HG02588 (cell line): ENCODE results near the gene ACBD7.

ENCODE experiments used
- ATAC-seq: cut with Tn5 transposase; IDR thresholded peaks from one replicate; pipeline ENCODE4 v1.9.1; 2021; ENCODE audit warnings: mild to moderate bottlenecking, moderate library complexity; ENCODE audit not compliant: unreplicated experiment

The ACBD7 gene

GRCh38 chr10:15088428-15089261, at the start of gene ACBD7:
ACBD7 (minus strand) TSS chr10:15088776; CDS start chr10:15088728, 48 bp downstream.
- ATAC-seq, result peak; percentile 100

GRCh38 chr10:15137636-15138035, 49.1 kb upstream of the ACBD7 start:
- ATAC-seq, result no peak

DNA sequence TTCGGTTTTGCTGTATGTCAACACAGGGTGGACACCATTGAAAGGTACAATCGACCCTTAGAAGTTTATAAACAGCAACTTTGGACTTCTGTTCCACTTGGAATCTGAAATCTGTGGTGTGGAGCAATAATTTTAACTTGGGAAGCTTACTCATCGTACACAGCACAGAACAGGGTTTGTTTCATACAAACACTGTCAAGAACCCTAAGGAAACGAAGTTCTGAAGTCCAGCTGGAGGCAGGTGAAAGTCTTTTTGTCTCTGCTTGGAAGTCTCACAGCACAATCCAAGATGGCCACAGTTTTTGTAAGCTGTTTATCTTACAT, 48.4 kb upstream of the ACBD7 start:
- ATAC-seq, result no peak

DNA sequence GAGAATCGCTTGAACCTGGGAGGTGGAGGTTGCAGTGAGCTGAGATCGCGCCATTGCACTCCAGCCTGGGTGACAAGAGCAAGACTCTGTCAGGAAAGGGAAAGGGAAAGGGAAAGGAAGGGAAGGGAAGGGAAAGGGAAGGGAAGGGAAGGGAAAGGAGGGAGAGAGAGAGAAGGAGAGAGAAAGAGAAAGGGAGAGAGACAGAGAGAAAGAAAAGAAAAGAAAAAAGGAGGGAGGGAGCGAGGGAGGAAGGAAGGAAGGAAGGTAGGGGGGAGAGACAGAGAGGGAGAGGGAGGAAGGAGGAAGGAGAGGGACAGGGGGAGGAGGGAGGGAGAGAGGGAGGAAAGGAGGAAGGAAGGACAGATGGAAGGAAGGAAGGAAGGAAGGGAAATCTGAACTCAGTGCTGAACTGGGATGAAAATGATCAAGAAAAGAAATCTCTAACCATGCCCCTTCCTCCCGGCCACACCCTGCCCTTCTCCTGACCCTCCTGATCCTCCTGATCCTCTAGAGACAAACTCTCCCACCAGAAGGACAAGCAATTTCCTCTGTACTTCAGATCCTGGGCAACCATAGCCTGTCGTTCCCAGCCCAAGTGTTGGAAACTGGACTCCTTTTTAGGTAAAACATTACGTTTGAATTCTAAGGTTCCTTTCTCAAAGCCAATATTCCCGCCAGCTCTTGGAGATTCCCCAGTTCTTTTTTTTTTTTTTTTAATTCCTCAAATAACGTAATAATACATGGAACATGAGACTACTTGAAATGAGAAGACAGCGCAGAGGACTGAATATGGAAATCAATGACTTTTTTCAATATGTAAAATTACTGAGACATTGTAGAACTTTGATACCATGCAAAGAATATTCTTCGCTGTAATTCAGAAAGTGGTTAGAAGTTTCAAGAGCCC, 47.8 kb upstream of the ACBD7 start:
- no peak for ATAC-seq

DNA sequence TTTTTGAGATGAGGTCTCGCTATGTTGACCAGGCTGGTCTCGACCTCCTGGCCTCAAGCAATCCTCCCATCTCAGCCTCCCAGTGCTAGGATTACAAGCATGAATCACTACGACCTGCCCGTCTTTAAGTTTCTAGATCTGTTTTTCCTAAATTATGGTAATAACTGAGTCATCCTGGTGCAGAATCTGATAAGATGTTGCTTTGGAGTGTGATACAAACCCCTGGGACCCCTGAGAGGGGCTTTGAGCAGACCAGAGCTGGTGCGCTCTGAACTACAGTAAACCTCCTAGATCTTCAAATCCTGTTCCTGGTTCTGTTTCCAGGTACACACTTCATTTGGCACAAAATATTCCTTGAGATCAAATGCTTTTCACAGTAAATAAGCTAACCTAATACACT, 42.8 kb upstream of the ACBD7 start:
- ATAC-seq, result no peak

DNA sequence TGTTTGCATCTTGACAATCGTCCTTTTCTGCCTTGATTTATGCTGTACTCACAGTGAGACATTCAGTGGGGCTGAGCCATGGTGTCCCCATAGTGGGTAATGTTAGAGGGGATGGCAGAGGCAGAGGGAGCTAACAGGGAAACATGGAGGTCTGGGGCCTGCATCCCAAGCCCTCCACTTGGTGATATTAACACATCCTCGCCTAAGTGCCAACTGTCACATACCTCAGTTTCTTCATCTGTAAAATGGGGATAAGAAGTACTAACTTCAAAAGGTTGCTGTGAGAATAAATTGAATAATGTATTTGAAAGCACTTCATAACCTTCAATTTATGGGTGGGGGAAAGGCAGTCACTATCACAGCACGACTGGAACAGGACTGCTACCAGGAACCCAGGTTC, 36.3 kb upstream of the ACBD7 start:
- ATAC-seq, result no peak

DNA sequence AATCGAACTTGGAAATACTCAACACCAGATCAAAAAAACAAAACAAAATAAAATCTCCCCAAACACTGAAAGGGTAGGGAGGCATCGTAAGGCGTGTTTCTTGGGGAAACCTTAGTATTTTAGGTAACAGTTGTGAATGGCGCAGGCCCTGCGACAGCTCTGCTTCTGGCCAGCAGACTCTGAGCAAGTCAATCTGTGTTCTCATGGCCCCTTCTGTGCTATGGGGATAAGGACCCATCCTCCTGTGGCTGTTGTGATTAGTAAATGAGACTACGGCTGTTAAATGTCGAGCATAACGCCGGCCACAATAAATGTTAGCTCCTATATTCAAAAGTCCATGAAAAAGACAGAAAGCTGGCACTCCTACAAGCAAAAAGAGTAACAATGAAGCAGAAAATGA, 35.6 kb upstream of the ACBD7 start:
- no peak for ATAC-seq

- ATAC-seq, result no peak
Measured at GRCh38 chr10:15123749-15124184, 35.2 kb upstream of the ACBD7 start.

- peak; percentile 89 for ATAC-seq
Measured at GRCh38 chr10:15122477-15123030, 34.0 kb upstream of the ACBD7 start.

DNA sequence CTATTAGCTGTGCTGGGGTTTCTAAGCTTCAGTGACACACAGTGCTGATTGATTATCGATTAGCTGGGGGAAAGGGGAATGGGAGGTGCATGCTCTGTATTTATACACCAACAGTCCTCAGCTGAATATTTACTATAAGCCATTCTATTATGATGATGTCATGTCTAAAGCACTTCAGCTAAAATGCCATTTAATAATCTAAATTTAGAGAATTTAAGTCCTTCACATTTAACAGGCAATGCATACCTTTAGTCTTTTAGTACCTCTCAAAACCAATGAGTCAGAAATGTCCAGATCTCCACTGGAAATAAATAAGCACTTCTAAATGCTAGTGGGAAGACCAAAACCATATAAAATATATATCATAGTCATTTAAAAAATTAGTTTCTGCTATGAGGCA, 33.1 kb upstream of the ACBD7 start:
- no peak for ATAC-seq

GRCh38 chr10:15120523-15120922, 31.9 kb upstream of the ACBD7 start:
- ATAC-seq, result no peak

GRCh38 chr10:15118615-15119014, 30.0 kb upstream of the ACBD7 start:
- no peak for ATAC-seq

DNA sequence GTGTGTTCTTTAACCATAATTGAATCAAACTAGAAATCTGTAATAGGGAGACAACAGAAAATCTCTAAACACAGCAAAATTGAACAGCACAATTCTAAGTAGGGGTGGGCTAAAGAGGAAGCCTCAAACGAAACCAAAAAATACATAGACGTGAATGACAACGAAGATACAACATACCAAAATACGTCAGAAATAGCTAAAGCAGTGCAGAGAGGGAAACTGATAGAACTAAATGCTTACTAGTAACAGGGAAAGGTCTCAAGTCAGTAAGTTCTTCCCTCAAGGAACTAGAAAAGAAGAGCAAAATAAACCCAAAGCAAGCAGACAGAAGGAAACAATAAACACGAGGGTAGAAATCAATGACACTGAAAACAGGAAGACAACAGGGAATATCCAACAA, 27.6 kb upstream of the ACBD7 start:
- no peak for ATAC-seq

DNA sequence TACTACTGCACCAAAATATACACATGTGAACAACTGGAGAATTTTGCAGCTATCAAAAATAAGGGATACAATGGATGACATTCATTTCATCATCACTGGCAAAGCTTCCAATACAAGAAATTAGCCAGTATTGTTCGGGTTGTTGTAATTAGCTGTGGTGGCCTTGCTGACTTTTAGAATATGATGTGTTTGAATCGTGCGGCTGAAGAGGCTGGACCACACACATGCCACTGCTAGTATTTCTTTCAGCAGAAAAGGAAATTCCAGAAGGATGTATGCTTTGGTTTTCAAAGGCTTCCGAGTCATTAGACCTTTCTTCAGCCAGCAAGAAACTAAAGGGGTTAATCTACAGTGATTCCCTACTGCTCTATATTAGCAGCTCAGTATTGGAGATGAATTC, 25.2 kb upstream of the ACBD7 start:
- no peak for ATAC-seq

- ATAC-seq, result no peak
Measured at GRCh38 chr10:15112657-15113056, 24.1 kb upstream of the ACBD7 start.

DNA sequence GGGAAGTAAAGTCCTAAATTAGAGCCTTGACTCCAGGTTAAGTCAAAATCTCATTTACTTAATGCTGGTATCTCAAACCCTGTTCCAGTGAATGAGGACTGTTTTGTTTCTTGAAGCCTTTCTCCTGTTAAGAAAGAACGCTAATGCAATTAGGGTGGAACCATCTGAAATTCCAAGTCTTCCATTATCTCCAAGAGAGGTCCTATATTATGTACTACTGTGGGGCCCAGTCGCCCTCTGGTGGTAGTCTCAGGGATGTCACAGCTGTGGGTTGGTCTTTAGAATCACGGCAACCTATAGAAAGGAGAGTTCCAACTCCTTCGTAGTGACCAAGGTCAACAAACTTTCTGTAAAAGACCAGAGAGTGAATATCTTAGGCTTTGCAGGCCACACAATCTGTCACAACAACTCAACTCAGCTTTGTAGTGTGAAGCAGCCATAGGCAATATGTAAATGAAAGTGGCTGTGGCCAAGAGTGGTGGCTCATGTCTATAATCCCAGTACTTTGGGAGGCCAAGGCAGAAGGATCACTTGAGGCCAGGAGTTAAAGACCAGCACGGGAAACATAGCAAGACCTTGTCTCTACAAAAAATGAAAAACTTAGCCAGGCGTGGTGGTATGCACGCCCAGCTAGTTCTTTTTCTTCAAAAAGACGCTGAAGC, 17.9 kb upstream of the ACBD7 start:
- ATAC-seq, result peak; percentile 72

- ATAC-seq, result no peak
Measured at GRCh38 chr10:15103513-15103912, 14.9 kb upstream of the ACBD7 start.

DNA sequence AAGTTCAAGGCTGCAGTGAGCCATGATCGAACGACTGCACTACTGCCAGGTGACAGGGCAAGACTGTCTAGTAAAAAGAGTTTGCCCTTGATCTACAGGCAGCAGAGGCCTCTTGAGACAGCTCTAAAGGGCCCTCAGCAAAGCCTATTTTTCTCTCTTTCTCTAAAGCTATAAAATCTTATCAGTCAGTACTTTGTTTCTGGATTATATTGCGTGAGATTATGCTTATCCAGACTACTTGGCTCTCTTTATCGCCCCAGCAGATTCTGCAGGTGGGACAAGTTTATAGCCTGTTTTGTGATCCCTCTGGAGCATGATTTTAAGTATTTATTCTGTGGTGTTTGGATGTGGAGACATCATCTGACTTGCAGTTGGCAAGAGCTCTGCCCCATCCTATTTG, 11.3 kb upstream of the ACBD7 start:
- ATAC-seq, result no peak

- ATAC-seq, result peak; percentile 87
Measured at GRCh38 chr10:15097011-15097812, 8.6 kb upstream of the ACBD7 start, which contains the start of gene RPP38. RPP38 (plus strand) TSS chr10:15097355; CDS start chr10:15103315, 5,960 bp downstream.

DNA sequence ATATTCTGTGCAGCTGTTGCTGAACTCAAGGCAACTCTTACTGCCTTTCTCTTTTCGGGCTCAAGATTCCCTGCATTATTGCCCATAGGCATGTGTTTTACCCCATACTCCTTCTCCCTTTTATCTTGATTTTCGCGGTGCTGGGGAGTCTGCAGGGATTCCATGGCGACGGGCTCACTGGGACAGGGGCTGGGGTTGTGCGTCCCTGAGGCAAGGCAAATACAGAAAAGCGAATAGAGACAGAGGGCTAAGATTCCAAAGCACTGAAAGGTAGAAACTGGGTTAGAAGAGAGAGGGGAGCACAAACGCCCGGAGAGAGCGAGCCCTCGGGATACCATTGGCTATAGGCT, 8.1 kb upstream of the ACBD7 start:
- ATAC-seq, result no peak
